Ovary (tissue), 9 donors: Measurements from ENCODE around the gene EBF3. TPM values are rescaled to one million over a fixed set of nuclear protein-coding genes. Genes with fewer than 3 reads are reported as not detected.

Experiments
- DNase-seq, 5 donors: peaks; one replicate each; pipeline ENCODE4 v3.0.0-alpha.2; 2019 to 2020
- H3K27ac ChIP-seq, 2 donors: fragments of 200-600 bp; one replicate each; pipeline versions ENCODE4 v1.5.1 to v1.8.0; 2019 to 2022
- H3K27me3 ChIP-seq: fragments of 200-600 bp; one replicate; pipeline ENCODE4 v1.8.0; 2022
- H3K36me3 ChIP-seq: fragments of 200-600 bp; sonication (generic); one replicate; pipeline ENCODE4 v1.5.1; 2019
- H3K4me1 ChIP-seq: one replicate; pipeline ENCODE4 v1.8.1; 2013; ENCODE audit warnings: mild to moderate bottlenecking, moderate library complexity; ENCODE audit not compliant: insufficient read depth
- H3K4me3 ChIP-seq: fragments of 200-600 bp; sonication (generic); one replicate; pipeline ENCODE4 v1.5.1; 2017
- H3K9me3 ChIP-seq, 2 donors: fragments of 200-600 bp in 1 of 2; sonication (generic) in 1 of 2; one replicate each; pipeline versions ENCODE4 v1.5.1 to v1.8.1; 2013 to 2019; ENCODE audit warnings: mild to moderate bottlenecking in 1 of 2, moderate library complexity in 1 of 2
- EP300 ChIP-seq: sonication (generic); formaldehyde crosslinking; IDR thresholded peaks from one replicate; pipeline ENCODE4 v1.6.1; 2017; ENCODE audit warnings: antibody characterized with exemption
- POLR2A ChIP-seq: fragments of 450-650 bp; IDR thresholded peaks from one replicate; pipeline ENCODE4 v1.6.1; 2017; ENCODE audit warnings: antibody characterized with exemption, mild to moderate bottlenecking, moderate library complexity
- WGBS, 3 donors: extraction: QIAGEN DNeasy Blood & Tissue Kit in 1 of 3; methylation state at CpG; one replicate each; pipeline versions ENCODE4 v1.1.5 to v1.1.7; 2013 to 2017; 5-methylcytosine and 5-hydroxymethylcytosine counted together
- intact Hi-C, 4 donors: fragments of 100-400 bp; cut with DNase I; formaldehyde crosslinking; loops; one replicate each; pipeline versions ENCODE4 v1.11.0 to v1.15.1; 2022 to 2023
- polyA plus RNA-seq, 2 donors: library from polyadenylated mRNA; stranded (reverse); fragments of 200-250 nt in 1 of 2; fragments of 350-450 nt in 1 of 2; fragmentation: Illumina TruSeq in 1 of 2; extraction: RNeasy Lipid Tissue Mini Kit (QIAGEN cat#74804) in 1 of 2; gene quantifications; one replicate each; pipeline ENCODE4 v1.2.3, GENCODE V29; 2013 to 2014
- total RNA-seq, 7 donors: library from RNA; depleted of rRNA in 2 of 7; stranded (reverse); fragments of >200 nt in 2 of 7; fragmentation: NEBNext Ultra II Directional in 3 of 7; extraction: Animal tissue kit (Norgen Biotek cat#: 25700) in 3 of 7; gene quantifications; one replicate each; pipeline versions ENCODE4 v1.1.0 to v1.2.4, GENCODE V29; 2016 to 2023
- TF ChIP-seq, protein P1 (sequence below), 3 donors: fragments of 450-650 bp in 2 of 3; fragments of 200-600 bp in 1 of 3; IDR thresholded peaks; one replicate each; pipeline versions ENCODE4 v1.5.1 to v1.8.0; 2016 to 2022; ENCODE audit warnings: antibody characterized with exemption in 3 of 3, mild to moderate bottlenecking in 1 of 3
- donor health status: DM: no; HTN: no; CAD: no; lungs with moderate emphysema.
- donor health status: DM: no; HTN: no; CAD: no.
- donor health status: Bipolar disorder and iron deficiency.
- donor health status: DM: yes; HTN: yes; CAD: no.
- donor health status: DM: no; HTN: no; CAD: no.
- donor health status: DM: yes; HTN: yes; CAD: no.

Gene EBF3
- total and polyA plus RNA-seq, 9 donors = 0.15 to 3.6 (median 0.79) TPM

DNA sequence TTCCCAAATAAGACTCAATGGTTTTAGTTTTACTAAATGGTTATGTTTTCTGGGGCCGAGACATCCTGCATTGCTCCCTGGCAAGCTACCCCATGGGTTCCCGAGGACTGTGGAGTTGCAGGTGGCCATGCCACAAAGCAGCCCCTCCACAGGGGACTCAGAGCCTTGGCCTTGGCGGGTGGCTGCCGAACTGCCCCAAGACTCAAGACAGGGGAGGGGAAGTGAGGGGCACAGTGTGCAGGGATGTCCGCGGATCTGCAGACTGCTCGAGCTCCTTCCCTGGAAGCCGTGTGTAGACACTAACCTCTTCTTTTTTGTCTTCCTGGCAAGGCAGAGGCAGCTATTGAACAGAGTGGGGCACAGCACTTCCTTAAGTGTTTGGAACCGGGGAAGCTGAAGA lies 154.6 kb downstream of the EBF3 start:
- DNase-seq = no peak
- intact Hi-C loops = no loop called here

DNA sequence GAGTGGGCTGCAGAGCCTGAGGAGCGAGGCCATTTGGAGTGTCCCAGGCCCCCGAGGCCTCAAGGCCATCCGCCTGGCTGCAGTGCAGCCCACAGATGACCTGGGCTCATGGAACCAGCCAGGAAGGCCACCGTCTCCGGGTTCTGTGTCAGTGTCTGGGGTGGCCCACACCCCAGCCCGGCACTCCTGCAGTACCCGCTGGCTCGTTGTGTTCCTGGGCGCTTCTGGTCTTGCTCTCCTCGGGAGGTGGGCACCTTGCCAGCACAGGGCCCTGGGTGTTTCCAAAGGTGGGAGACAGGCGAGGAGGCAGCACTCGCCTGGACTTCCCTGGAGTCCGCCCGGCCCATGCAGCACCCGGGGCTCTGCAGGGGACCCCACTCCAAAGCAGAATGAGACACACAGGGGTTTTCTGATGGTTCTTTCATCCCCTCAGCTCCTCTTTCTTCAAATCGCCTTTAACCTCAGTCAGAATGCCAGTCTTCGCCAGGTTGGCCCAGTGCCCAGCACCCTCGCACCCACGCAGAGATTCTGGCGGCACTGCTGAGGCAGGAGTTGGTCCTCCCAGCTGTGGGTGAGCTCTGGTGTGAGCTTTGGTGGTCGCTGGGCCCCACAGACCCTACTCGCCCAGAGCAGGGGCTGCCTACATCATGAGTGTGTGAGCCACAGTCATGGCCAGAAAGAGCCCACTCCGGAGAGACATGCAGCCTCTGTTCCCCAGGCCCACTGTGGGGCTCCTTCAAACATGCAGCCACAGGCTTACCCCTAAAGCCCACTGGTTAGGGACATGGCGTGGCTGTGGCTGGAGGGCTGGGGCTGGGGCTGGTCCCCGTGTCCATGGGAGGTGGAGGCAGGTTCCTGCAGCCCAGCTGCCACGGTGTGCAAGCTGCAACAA lies 155.7 kb downstream of the EBF3 start:
- no peak overlapping the region for H3K27ac ChIP-seq
- H3K4me3 ChIP-seq = no peak overlapping the region
- no peak for DNase-seq
- no peaks in the 10 kb centered on the region for H3K36me3 ChIP-seq
- no peaks in the 10 kb centered on the region for H3K4me1 ChIP-seq
- TF ChIP-seq, protein P1, sequence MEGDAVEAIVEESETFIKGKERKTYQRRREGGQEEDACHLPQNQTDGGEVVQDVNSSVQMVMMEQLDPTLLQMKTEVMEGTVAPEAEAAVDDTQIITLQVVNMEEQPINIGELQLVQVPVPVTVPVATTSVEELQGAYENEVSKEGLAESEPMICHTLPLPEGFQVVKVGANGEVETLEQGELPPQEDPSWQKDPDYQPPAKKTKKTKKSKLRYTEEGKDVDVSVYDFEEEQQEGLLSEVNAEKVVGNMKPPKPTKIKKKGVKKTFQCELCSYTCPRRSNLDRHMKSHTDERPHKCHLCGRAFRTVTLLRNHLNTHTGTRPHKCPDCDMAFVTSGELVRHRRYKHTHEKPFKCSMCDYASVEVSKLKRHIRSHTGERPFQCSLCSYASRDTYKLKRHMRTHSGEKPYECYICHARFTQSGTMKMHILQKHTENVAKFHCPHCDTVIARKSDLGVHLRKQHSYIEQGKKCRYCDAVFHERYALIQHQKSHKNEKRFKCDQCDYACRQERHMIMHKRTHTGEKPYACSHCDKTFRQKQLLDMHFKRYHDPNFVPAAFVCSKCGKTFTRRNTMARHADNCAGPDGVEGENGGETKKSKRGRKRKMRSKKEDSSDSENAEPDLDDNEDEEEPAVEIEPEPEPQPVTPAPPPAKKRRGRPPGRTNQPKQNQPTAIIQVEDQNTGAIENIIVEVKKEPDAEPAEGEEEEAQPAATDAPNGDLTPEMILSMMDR (IDR thresholded peaks at IDR 0.05) = no peak
- TF ChIP-seq POLR2A = no peak
- no peak for TF ChIP-seq EP300
- intact Hi-C loops = no loop called here
- H3K9me3 ChIP-seq = no peaks in the 10 kb centered on the region
- 76 to 86% (median 78%) methylated on average over 26 of the region's 26 CpGs for WGBS, 3 donors
- H3K27me3 ChIP-seq = no peaks in the 10 kb centered on the region

More for the DNA sequence above, 154.6 kb downstream of the EBF3 start:
- H3K9me3 ChIP-seq = no peaks in the 10 kb centered on the region
- H3K36me3 ChIP-seq = no peaks in the 10 kb centered on the region
- H3K27me3 ChIP-seq = no peaks in the 10 kb centered on the region
- no peaks in the 10 kb centered on the region for H3K4me1 ChIP-seq
- WGBS, 3 donors = 73 to 88% (median 76%) methylated on average over 9 of the region's 9 CpGs
- no peak overlapping the region for H3K27ac ChIP-seq
- H3K4me3 ChIP-seq = no peak overlapping the region
- no peak for TF ChIP-seq POLR2A
- no peak for TF ChIP-seq EP300
- TF ChIP-seq, protein P1 (IDR thresholded peaks at IDR 0.05) = no peak

DNA sequence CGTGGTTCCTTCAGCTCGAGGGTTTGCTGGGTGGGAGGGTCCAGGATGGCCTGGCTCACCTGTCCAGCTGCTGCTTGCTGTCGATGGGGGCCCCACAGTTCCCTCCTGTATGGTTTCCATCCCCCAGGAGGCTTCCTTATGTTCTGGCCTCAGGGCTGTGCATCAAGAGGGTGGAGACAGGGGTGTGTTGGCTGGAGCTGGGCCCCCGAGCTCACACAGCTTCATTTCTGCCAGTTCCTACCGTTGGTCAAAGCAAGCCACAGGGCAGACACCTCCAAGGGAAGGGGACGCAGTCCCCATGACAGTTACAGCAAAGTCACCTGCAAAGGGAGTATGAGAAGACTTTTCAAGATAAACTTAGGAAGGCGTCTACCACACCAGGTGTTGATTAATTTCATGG lies 156.9 kb downstream of the EBF3 start:
- intact Hi-C loops = no loop called here
- no peak for DNase-seq
- Histone ChIP-seq H3K4me3 (no peak overlapping the region), H3K9me3 (no peaks in the 10 kb centered on the region), H3K4me1 (no peaks in the 10 kb centered on the region), H3K36me3 (no peaks in the 10 kb centered on the region), H3K27me3 (no peaks in the 10 kb centered on the region), H3K27ac (no peak overlapping the region)
- TF ChIP-seq, protein P1 (IDR thresholded peaks at IDR 0.05) = no peak
- TF ChIP-seq EP300 = no peak
- TF ChIP-seq POLR2A = no peak
- 73 to 83% (median 82%) methylated on average over 7 of the region's 7 CpGs for WGBS, 3 donors

DNA sequence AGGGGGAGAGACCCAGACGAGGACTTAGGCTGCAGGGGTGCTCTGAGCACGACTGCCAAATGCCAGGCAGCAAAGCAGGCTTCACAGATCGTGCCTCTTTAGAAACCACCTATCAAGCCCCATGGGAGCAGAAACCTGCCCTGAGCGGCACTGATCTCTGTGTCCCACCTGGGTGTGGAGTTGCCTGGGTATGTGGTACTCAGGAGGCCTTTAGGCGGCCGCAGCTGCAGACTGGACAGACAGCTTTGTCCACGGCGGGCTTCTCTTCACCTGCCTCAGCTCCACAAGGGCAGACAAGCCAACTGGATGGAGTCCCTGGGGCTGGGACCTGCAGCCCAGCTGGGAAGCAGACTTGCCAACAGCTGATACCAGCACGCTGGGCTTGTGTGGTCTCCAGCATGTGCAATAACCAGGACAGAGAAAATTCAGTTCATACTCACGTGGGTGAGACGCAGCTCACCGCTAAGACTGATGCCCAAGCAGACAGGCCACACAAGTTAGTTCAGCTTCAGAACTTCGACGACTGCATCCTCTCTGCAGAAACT lies 163.2 kb downstream of the EBF3 start:
- TF ChIP-seq, protein P1 (IDR thresholded peaks at IDR 0.05) = no peak
- TF ChIP-seq POLR2A (no peak), EP300 (no peak)
- H3K9me3 ChIP-seq = no peaks in the 10 kb centered on the region
- H3K27me3 ChIP-seq = no peaks in the 10 kb centered on the region
- no peaks in the 10 kb centered on the region for H3K36me3 ChIP-seq
- no peak for DNase-seq
- intact Hi-C loops = no loop called here
- no peak overlapping the region for H3K27ac ChIP-seq
- 51 to 67% (median 67%) methylated on average over 13 to 14 of the region's 14 CpGs for WGBS, 3 donors
- no peaks in the 10 kb centered on the region for H3K4me1 ChIP-seq
- no peak overlapping the region for H3K4me3 ChIP-seq
